ENCODE data around the gene TSHZ2. TPM values are rescaled to one million over a fixed set of nuclear protein-coding genes. Genes with fewer than 3 reads are reported as not detected.

Gene TSHZ2, protein sequence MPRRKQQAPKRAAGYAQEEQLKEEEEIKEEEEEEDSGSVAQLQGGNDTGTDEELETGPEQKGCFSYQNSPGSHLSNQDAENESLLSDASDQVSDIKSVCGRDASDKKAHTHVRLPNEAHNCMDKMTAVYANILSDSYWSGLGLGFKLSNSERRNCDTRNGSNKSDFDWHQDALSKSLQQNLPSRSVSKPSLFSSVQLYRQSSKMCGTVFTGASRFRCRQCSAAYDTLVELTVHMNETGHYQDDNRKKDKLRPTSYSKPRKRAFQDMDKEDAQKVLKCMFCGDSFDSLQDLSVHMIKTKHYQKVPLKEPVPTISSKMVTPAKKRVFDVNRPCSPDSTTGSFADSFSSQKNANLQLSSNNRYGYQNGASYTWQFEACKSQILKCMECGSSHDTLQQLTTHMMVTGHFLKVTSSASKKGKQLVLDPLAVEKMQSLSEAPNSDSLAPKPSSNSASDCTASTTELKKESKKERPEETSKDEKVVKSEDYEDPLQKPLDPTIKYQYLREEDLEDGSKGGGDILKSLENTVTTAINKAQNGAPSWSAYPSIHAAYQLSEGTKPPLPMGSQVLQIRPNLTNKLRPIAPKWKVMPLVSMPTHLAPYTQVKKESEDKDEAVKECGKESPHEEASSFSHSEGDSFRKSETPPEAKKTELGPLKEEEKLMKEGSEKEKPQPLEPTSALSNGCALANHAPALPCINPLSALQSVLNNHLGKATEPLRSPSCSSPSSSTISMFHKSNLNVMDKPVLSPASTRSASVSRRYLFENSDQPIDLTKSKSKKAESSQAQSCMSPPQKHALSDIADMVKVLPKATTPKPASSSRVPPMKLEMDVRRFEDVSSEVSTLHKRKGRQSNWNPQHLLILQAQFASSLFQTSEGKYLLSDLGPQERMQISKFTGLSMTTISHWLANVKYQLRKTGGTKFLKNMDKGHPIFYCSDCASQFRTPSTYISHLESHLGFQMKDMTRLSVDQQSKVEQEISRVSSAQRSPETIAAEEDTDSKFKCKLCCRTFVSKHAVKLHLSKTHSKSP (N-terminal part only)
- 0.01 TPM for polyA plus RNA-seq (2013)

DNA sequence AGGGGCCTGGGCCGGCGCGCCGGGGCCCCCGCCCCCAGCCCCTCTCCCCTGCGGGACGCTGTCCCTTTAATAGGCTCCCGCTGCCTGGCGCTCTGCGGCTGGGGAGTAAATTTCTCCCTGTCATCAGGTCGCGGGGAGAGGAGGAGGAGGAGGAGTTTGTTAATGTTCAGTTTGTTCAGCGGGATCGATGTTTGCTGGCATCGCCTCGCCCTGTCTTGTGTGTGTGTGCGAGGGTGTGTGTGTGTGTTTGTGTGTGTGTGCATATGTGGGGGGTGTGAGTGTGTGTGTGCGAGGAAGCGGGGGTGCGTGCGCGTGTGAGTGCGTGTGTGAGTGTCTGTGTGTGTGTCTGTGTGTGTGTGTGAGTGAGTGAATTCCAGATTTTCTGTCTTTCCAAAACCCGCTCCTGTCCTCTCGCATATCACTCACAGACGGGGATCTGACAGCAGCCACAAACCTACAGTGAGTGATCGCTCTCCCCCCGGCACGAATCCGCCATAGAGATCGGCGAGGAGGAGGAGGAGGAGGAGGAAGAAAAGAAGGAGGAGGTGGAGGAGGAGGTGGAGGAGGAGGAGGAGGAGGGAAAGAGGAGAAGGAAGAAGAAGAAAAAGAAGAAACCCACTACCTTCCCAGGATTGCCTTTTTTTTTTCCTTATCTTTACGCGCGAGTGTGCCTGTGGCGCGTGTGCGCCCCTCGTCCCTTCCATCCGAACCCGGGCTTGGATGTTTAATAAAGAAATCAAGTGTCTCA, at the start of gene TSHZ2:
Gene TSHZ2 (plus strand): TSS at position 169 of the 748 bp plus-strand sequence. CDS start 936 bp downstream, outside the sequence.
- H3K27ac ChIP-seq (ENCODE audit: insufficient read depth in 1 of 2, low read depth in 1 of 2, low read length in 2 of 2, poor library complexity in 1 of 2, severe bottlenecking in 2 of 2) = no peak within 1 kb of the TSS
- H3K4me3 ChIP-seq (ENCODE audit: control insufficient read depth in 1 of 7, extremely low read depth in 1 of 7, insufficient read depth in 4 of 7, low read depth in 2 of 7, low read length in 6 of 7) = peak within 1 kb of the TSS in 3 of 7 experiments; percentile 16 to 41 (median 16)
- H3K9me3 ChIP-seq (ENCODE audit: control extremely low read depth in 1 of 5, control insufficient read depth in 4 of 5, insufficient read depth in 2 of 5, low read depth in 1 of 5, low read length in 4 of 5) = no peaks in the 10 kb centered on the region
- H3K36me3 ChIP-seq (ENCODE audit: control insufficient read depth in 4 of 4, insufficient read depth in 4 of 4, low read length in 3 of 4) = no peaks in the 10 kb centered on the region
- peaks cover 0 to 4% (median 0%) of the 10 kb centered on the region in 4 experiments for H3K4me1 ChIP-seq (ENCODE audit: control extremely low read depth in 1 of 4, control insufficient read depth in 4 of 4, insufficient read depth in 4 of 4, low read length in 3 of 4)
- H3K27me3 ChIP-seq (replicated peaks in 2 of 5; ENCODE audit: control insufficient read depth in 4 of 5, insufficient read depth in 5 of 5, low read length in 4 of 5) = peaks cover 14 to 74% (median 20%) of the 10 kb centered on the region in 5 experiments
- ChIA-PET POLR2A (no interaction called here), CTCF (no interaction called here)
- 0% methylated on average over 8 of the region's 41 CpGs for WGBS (ENCODE audit: insufficient coverage)
- peak in 1 of 3 donors; percentile 7 for DNase-seq

DNA sequence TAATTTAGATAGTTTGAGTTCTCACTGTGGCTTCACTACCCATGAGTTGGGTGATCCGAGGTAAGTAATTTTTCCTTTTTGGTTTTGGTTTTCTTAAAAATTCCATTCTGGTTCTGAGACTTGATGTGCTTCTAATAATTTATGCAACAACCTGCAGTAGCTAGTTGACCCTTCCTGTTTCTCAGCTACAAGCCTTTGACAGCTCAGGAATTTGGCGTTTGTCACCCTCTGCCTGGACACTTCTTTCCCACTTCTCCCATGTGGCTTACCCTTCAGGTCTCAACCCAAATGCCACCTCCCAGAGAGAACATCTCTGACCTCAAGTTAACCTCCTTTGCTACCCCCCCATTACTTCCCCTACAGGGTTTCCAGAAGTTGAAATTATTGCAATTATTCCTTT, 49.7 kb upstream of the TSHZ2 start:
- no peak overlapping the region for H3K27ac ChIP-seq (ENCODE audit: insufficient read depth in 1 of 2, low read depth in 1 of 2, low read length in 2 of 2, poor library complexity in 1 of 2, severe bottlenecking in 2 of 2)
- no peak overlapping the region for H3K4me3 ChIP-seq (ENCODE audit: control insufficient read depth in 1 of 7, extremely low read depth in 1 of 7, insufficient read depth in 4 of 7, low read depth in 2 of 7, low read length in 6 of 7)
- DNase-seq = no peak
- CTCF ChIA-PET = interaction anchor here (0.6 kb wide), 1 partner anchor 27 kb away, joined by 3 read pairs; no protein-coding TSS in a partner anchor
- POLR2A ChIA-PET = no interaction called here
- H3K27me3 ChIP-seq (replicated peaks in 2 of 5; ENCODE audit: control insufficient read depth in 4 of 5, insufficient read depth in 5 of 5, low read length in 4 of 5) = no peaks in the 10 kb centered on the region
- WGBS (ENCODE audit: insufficient coverage) = 22% methylated on average over 1 of the region's 2 CpGs
- no peaks in the 10 kb centered on the region for H3K36me3 ChIP-seq (ENCODE audit: control insufficient read depth in 4 of 4, insufficient read depth in 4 of 4, low read length in 3 of 4)
- H3K4me1 ChIP-seq (ENCODE audit: control extremely low read depth in 1 of 4, control insufficient read depth in 4 of 4, insufficient read depth in 4 of 4, low read length in 3 of 4) = no peaks in the 10 kb centered on the region
- peaks cover 0 to 2% (median 0%) of the 10 kb centered on the region in 5 experiments for H3K9me3 ChIP-seq (ENCODE audit: control extremely low read depth in 1 of 5, control insufficient read depth in 4 of 5, insufficient read depth in 2 of 5, low read depth in 1 of 5, low read length in 4 of 5)

DNA sequence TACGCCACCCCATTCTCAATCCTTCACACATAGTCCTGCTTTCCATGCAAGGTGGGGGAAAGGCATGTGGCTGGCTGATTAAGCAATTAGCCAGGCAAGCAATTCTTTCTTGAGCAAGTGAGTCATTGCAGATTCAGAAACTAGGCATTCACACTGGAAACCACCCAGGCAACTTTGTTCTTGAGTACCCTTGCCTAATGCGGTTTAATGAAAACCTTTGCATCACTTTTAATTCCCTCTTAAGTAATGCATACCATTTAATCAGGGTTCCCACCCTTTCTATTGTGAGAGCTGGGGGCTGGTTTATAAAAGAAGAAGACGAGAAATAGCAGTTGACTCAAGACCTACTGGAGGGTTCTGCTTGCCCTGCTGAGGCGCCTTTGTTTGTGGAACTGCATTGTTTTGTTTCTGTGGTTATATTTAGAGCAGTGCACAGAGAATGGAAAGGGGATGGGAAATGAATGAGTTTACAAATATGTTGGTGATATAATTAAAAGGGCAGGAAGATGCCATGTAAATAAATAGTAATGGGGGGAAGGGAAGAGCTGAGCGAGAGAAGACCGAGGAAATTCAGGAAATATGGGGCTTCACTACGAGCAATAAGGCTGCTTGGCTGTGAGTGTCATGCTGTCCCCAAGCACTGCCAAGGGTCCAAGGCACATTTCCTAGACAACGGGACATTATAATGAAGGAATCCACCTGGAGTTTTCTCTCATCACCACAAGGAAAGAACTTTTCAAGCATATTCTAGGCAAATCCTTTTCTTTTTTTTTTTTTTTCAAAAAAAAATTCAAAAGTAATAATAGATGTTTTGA, 48.8 kb upstream of the TSHZ2 start:
- no peak for DNase-seq
- no peaks in the 10 kb centered on the region for H3K4me1 ChIP-seq (ENCODE audit: control extremely low read depth in 1 of 4, control insufficient read depth in 4 of 4, insufficient read depth in 4 of 4, low read length in 3 of 4)
- no peak overlapping the region for H3K27ac ChIP-seq (ENCODE audit: insufficient read depth in 1 of 2, low read depth in 1 of 2, low read length in 2 of 2, poor library complexity in 1 of 2, severe bottlenecking in 2 of 2)
- WGBS (ENCODE audit: insufficient coverage) = 43% methylated on average over 6 of the region's 8 CpGs
- no peaks in the 10 kb centered on the region for H3K36me3 ChIP-seq (ENCODE audit: control insufficient read depth in 4 of 4, insufficient read depth in 4 of 4, low read length in 3 of 4)
- no peaks in the 10 kb centered on the region for H3K27me3 ChIP-seq (replicated peaks in 2 of 5; ENCODE audit: control insufficient read depth in 4 of 5, insufficient read depth in 5 of 5, low read length in 4 of 5)
- peaks cover 0 to 2% (median 0%) of the 10 kb centered on the region in 5 experiments for H3K9me3 ChIP-seq (ENCODE audit: control extremely low read depth in 1 of 5, control insufficient read depth in 4 of 5, insufficient read depth in 2 of 5, low read depth in 1 of 5, low read length in 4 of 5)
- H3K4me3 ChIP-seq (ENCODE audit: control insufficient read depth in 1 of 7, extremely low read depth in 1 of 7, insufficient read depth in 4 of 7, low read depth in 2 of 7, low read length in 6 of 7) = no peak overlapping the region
- ChIA-PET CTCF (no interaction called here), POLR2A (no interaction called here)

DNA sequence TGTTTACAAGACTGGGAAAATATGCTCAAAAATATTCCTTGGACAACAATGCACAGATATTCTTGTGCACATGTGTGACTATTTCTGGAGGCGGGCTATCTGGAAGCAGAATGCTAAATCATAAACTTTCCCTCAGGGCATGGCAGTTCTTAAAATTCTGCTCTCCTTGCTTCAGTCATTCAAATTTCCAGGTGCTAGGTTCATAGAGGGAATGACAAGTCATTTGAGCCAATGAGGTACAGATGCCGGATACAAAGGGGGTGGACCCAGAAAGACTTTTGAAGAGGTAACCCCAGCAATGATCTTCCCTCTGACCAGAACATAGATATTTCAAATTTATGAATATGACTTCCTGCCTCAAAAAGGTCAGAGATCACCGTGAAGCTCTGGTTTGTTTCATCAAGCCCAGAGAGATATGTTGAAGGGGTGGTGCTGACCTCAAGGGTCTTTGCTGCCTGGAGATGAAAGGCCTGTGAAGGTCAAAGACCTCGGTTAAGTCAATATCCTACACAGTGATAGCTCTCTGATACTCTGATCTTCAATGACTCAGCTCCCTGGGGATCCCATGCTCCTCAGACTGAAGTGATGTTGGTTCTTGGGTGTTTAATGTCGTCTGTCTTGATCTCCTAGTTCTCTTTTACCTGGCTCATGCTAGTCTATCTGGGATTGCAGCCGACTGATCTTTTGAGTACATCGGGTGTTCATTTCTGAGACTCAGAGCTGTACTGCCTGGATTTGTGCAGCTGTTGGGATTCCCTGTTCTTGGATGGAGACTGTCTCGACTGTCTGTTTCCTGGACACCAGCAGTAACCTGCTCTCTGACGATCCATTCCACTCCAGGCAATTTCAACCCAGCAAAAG, 47.5 kb upstream of the TSHZ2 start:
- Histone ChIP-seq H3K4me1 (ENCODE audit: control extremely low read depth in 1 of 4, control insufficient read depth in 4 of 4, insufficient read depth in 4 of 4, low read length in 3 of 4) (no peaks in the 10 kb centered on the region), H3K36me3 (ENCODE audit: control insufficient read depth in 4 of 4, insufficient read depth in 4 of 4, low read length in 3 of 4) (no peaks in the 10 kb centered on the region), H3K9me3 (ENCODE audit: control extremely low read depth in 1 of 5, control insufficient read depth in 4 of 5, insufficient read depth in 2 of 5, low read depth in 1 of 5, low read length in 4 of 5) (peaks cover 0 to 2% (median 0%) of the 10 kb centered on the region in 5 experiments), H3K27ac (ENCODE audit: insufficient read depth in 1 of 2, low read depth in 1 of 2, low read length in 2 of 2, poor library complexity in 1 of 2, severe bottlenecking in 2 of 2) (no peak overlapping the region), H3K27me3 (replicated peaks in 2 of 5; ENCODE audit: control insufficient read depth in 4 of 5, insufficient read depth in 5 of 5, low read length in 4 of 5) (no peaks in the 10 kb centered on the region), H3K4me3 (ENCODE audit: control insufficient read depth in 1 of 7, extremely low read depth in 1 of 7, insufficient read depth in 4 of 7, low read depth in 2 of 7, low read length in 6 of 7) (no peak overlapping the region)
- ChIA-PET CTCF (no interaction called here), POLR2A (no interaction called here)
- whole genome bisulfite sequencing (ENCODE audit: insufficient coverage) = 94% methylated on average over 6 of the region's 9 CpGs
- DNase-seq = no peak

DNA sequence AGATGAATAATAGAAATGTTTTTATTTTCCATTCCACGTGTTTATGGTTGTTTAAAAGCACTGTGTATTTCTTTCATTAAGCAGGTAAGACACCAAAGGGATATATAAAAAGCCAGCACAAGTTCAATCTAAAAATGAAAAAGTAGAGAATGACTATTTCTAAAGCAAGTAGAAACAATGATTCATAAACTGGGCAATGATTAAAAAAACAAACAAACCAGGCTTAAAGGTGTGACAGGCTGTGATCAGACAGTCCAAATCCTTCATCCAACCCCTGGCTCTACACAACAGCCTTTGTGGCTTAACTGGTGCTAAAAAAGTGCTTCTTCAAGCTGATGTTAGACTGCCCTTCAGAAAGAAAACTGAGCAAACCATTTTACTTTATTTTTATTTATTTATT, 45.7 kb upstream of the TSHZ2 start:
- POLR2A ChIA-PET = no interaction called here
- Histone ChIP-seq H3K27ac (ENCODE audit: insufficient read depth in 1 of 2, low read depth in 1 of 2, low read length in 2 of 2, poor library complexity in 1 of 2, severe bottlenecking in 2 of 2) (no peak overlapping the region), H3K27me3 (replicated peaks in 2 of 5; ENCODE audit: control insufficient read depth in 4 of 5, insufficient read depth in 5 of 5, low read length in 4 of 5) (no peaks in the 10 kb centered on the region), H3K36me3 (ENCODE audit: control insufficient read depth in 4 of 4, insufficient read depth in 4 of 4, low read length in 3 of 4) (no peaks in the 10 kb centered on the region), H3K4me3 (ENCODE audit: control insufficient read depth in 1 of 7, extremely low read depth in 1 of 7, insufficient read depth in 4 of 7, low read depth in 2 of 7, low read length in 6 of 7) (no peak overlapping the region), H3K9me3 (ENCODE audit: control extremely low read depth in 1 of 5, control insufficient read depth in 4 of 5, insufficient read depth in 2 of 5, low read depth in 1 of 5, low read length in 4 of 5) (peaks cover 0 to 2% (median 0%) of the 10 kb centered on the region in 5 experiments), H3K4me1 (ENCODE audit: control extremely low read depth in 1 of 4, control insufficient read depth in 4 of 4, insufficient read depth in 4 of 4, low read length in 3 of 4) (no peaks in the 10 kb centered on the region)
- CTCF ChIA-PET = no interaction called here
- no CpG with 5 or more reads among the region's 1 CpG for WGBS (ENCODE audit: insufficient coverage)
- DNase-seq = no peak

DNA sequence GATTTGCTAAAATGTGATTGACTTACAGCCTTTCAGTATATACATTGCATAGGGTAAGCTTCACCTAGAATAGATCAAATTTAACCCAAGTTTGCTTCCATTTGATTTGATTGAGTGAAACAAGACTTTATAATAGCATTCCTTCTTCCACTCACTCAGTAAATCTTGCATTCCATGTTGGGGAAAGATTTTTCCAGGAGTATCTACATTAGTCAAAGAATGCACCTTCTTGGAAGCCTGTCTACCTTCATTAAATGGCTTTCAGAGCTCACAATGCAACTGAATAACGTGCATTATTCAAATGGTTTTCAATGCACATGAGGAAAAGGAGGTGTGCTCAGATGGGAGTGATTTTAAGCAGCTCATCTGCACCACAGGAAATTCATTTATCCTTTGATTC, 38.3 kb upstream of the TSHZ2 start:
- ChIA-PET CTCF (no interaction called here), POLR2A (no interaction called here)
- no peak for DNase-seq
- no peak overlapping the region for H3K27ac ChIP-seq (ENCODE audit: insufficient read depth in 1 of 2, low read depth in 1 of 2, low read length in 2 of 2, poor library complexity in 1 of 2, severe bottlenecking in 2 of 2)
- H3K36me3 ChIP-seq (ENCODE audit: control insufficient read depth in 4 of 4, insufficient read depth in 4 of 4, low read length in 3 of 4) = no peaks in the 10 kb centered on the region
- H3K9me3 ChIP-seq (ENCODE audit: control extremely low read depth in 1 of 5, control insufficient read depth in 4 of 5, insufficient read depth in 2 of 5, low read depth in 1 of 5, low read length in 4 of 5) = no peaks in the 10 kb centered on the region
- no peak overlapping the region for H3K4me3 ChIP-seq (ENCODE audit: control insufficient read depth in 1 of 7, extremely low read depth in 1 of 7, insufficient read depth in 4 of 7, low read depth in 2 of 7, low read length in 6 of 7)
- no peaks in the 10 kb centered on the region for H3K4me1 ChIP-seq (ENCODE audit: control extremely low read depth in 1 of 4, control insufficient read depth in 4 of 4, insufficient read depth in 4 of 4, low read length in 3 of 4)
- WGBS (ENCODE audit: insufficient coverage) = 33% methylated on average over 1 of the region's 1 CpG
- H3K27me3 ChIP-seq (replicated peaks in 2 of 5; ENCODE audit: control insufficient read depth in 4 of 5, insufficient read depth in 5 of 5, low read length in 4 of 5) = peaks cover 0 to 2% (median 0%) of the 10 kb centered on the region in 5 experiments
